ENCODE data around the gene ESR1.

Gene ESR1

GRCh38 chr6:152147269-152147668 lies 339.8 kb downstream of the ESR1 start:
- no peak for DNase-seq

GRCh38 chr6:152148412-152148811 lies 340.9 kb downstream of the ESR1 start:
- no peak for DNase-seq

GRCh38 chr6:152150196-152150595 lies 342.7 kb downstream of the ESR1 start:
- DNase-seq = no peak

GRCh38 chr6:152151920-152152319 lies 344.4 kb downstream of the ESR1 start:
- no peak for DNase-seq

GRCh38 chr6:152154559-152155356 lies 347.3 kb downstream of the ESR1 start:
- DNase-seq = no peak

- DNase-seq = no peak
Observed at GRCh38 chr6:152155792-152156191, 348.3 kb downstream of the ESR1 start.

GRCh38 chr6:152160346-152160745 lies 352.9 kb downstream of the ESR1 start:
- no peak for DNase-seq

- no peak for DNase-seq
Observed at GRCh38 chr6:152161501-152161900, 354.0 kb downstream of the ESR1 start.

GRCh38 chr6:152164957-152165356 lies 357.5 kb downstream of the ESR1 start:
- DNase-seq = no peak

- no peak for DNase-seq
Observed at GRCh38 chr6:152166497-152166896, 359.0 kb downstream of the ESR1 start.

GRCh38 chr6:152166897-152167296 lies 359.4 kb downstream of the ESR1 start:
- no peak for DNase-seq

- DNase-seq = no peak
Observed at GRCh38 chr6:152167641-152168603, 360.4 kb downstream of the ESR1 start.

GRCh38 chr6:152170313-152170701 lies 362.8 kb downstream of the ESR1 start:
- no peak for DNase-seq

GRCh38 chr6:152170702-152171667 lies 363.5 kb downstream of the ESR1 start:
- peak; percentile 78 for DNase-seq

- DNase-seq = no peak
Observed at GRCh38 chr6:152173321-152173720, 365.8 kb downstream of the ESR1 start.

GRCh38 chr6:152173957-152174356 lies 366.5 kb downstream of the ESR1 start:
- no peak for DNase-seq

GRCh38 chr6:152176268-152176667 lies 368.8 kb downstream of the ESR1 start:
- no peak for DNase-seq

All from activated CD4-positive, alpha-beta T cell treated with anti-CD3 and anti-CD28 coated beads for 48 hours (primary cell).